LNCAP (cell line): ENCODE measurements around the gene CADM3.

Experiments
- CTCF ChIP-seq: fragments of 450-650 bp; IDR thresholded peaks from 2 replicates; pipeline ENCODE4 v1.5.1; 2017; ENCODE audit warnings: mild to moderate bottlenecking

The CADM3 gene

GRCh38 chr1:159201642-159202041 is 30.2 kb downstream of the CADM3 start:
- no peak for TF ChIP-seq CTCF

GRCh38 chr1:159203610-159204009 is 32.2 kb downstream of the CADM3 start:
- no peak for TF ChIP-seq CTCF

GRCh38 chr1:159204161-159205141 is 33.0 kb downstream of the CADM3 start, which contains the start of gene ACKR1:
TSS of gene ACKR1 (plus strand) at chr1:159204875. CDS start at chr1:159204960, 85 bp downstream.
- no peak for TF ChIP-seq CTCF

GRCh38 chr1:159205225-159205624 is 33.8 kb downstream of the CADM3 start:
- TF ChIP-seq CTCF: no peak

- TF ChIP-seq CTCF: no peak
These were observed 34.7 kb downstream of the CADM3 start for GRCh38 chr1:159206110-159206509.

GRCh38 chr1:159207080-159207479 is 35.7 kb downstream of the CADM3 start:
- no peak for TF ChIP-seq CTCF

- TF ChIP-seq CTCF: no peak
These were observed 36.4 kb downstream of the CADM3 start for GRCh38 chr1:159207774-159208173.
